Measurements from ENCODE around the gene PIP5K1A.

PIP5K1A gene

DNA sequence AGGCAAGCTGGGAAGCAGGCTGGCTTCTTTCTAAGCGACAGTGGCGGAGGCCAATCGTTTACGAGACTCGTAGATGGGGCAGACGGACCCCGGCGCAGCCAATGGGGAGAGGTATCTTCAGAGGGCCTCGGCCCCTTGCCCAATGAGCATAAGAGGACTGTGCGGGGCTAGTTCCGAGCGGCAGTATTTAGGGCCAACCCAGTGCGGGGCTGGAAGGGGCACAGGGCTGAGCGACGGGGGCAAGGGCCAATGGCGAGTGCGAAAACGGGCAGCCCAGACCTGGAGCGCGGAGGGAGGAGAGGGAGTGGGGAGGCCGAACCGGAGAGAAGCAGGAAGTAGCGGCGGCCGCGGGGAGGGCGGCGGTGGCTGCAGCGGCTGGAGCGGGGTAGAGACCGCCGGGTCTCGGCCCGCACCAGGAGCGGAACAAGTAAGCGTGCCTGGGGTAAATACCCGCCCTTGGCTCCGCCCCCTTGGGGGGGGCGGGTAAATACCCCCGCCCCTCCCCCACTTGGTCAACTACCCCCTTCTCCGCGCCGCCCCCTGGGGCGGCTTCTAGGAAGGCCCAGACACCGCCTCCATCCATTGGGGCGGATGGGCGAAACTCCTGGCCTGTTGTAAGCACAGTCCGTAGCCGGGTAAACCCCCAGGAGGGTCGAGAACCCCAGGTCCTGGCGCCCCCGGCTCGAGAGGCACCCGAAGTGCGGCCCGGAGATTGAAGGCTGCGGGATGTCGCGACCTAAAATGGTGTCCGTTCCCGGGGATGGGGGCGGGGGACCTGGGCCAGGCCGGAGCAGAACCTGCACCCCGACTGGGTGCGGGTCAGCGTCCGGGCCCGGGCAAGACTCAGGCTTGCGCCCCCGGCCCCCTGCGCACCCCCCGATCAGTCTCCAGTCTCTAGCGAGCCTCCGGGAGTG, 83.9 kb downstream of the PIP5K1A start, which contains the start of gene ZNF687:
ZNF687 (plus strand) TSS at position 331 of the 914 bp plus-strand sequence. CDS start 3,993 bp downstream, outside the sequence.
- Histone ChIP-seq H3K4me1 (ENCODE audit: control insufficient read depth, insufficient read depth, low read depth, low read length) (peaks cover 19% of the 10 kb centered on the region), H3K4me3 (ENCODE audit: insufficient read depth in 1 of 2, low read depth in 1 of 2, low read length in 2 of 2) (peak within 1 kb of the TSS; percentile 88 to 95), H2BK120ac (ENCODE audit: low read depth, low read length) (peak within 1 kb of the TSS; percentile 84), H3K18ac (ENCODE audit: low read depth in 1 of 2, low read length in 2 of 2) (peak within 1 kb of the TSS; percentile 97), H2AK5ac (ENCODE audit: low read length, severe bottlenecking) (peak within 1 kb of the TSS; percentile 36), H2BK15ac (ENCODE audit: low read depth, poor library complexity, severe bottlenecking) (peak within 1 kb of the TSS; percentile 62), H3K4ac (ENCODE audit: low read depth in 1 of 2, low read length in 2 of 2) (peak within 1 kb of the TSS; percentile 94 to 98), H3K23ac (ENCODE audit: low read length in 2 of 2) (peak within 1 kb of the TSS in 1 of 2 experiments; percentile 61), H2AFZ (ENCODE audit: low read depth, low read length) (peak within 1 kb of the TSS; percentile 83), H3K4me2 (ENCODE audit: low read length, poor library complexity, severe bottlenecking) (peak within 1 kb of the TSS; percentile 69), H3K36me3 (ENCODE audit: control insufficient read depth in 1 of 2, insufficient read depth in 2 of 2, low read depth in 1 of 2, low read length in 2 of 2) (peaks cover 19 to 22% of the 10 kb centered on the region in 2 experiments), H3K27me3 (ENCODE audit: control insufficient read depth in 1 of 2, insufficient read depth in 1 of 2, low read length in 2 of 2) (no peaks in the 10 kb centered on the region), H2BK5ac (ENCODE audit: low read depth, low read length, poor library complexity, severe bottlenecking) (peak within 1 kb of the TSS; percentile 79), H4K8ac (ENCODE audit: low read length) (peak within 1 kb of the TSS; percentile 92), H3K79me1 (replicated peaks; ENCODE audit: low read length, poor library complexity, severe bottlenecking) (peaks cover 6% of the 10 kb centered on the region), H3K9ac (ENCODE audit: low read length) (peak within 1 kb of the TSS; percentile 96), H3K27ac (ENCODE audit: low read length, poor library complexity, severe bottlenecking) (peak within 1 kb of the TSS; percentile 98), H4K91ac (ENCODE audit: low read length) (peak within 1 kb of the TSS; percentile 94), H2BK12ac (ENCODE audit: low read length in 2 of 2) (peak within 1 kb of the TSS; percentile 42 to 55), H3K14ac (ENCODE audit: low read length in 2 of 2) (peak within 1 kb of the TSS; percentile 47 to 89), H3K9me3 (ENCODE audit: control insufficient read depth, low read length) (no peaks in the 10 kb centered on the region)
- DNase-seq, result peak; percentile 100
- under 1% methylated on average over 61 of the region's 74 CpGs for WGBS

DNA sequence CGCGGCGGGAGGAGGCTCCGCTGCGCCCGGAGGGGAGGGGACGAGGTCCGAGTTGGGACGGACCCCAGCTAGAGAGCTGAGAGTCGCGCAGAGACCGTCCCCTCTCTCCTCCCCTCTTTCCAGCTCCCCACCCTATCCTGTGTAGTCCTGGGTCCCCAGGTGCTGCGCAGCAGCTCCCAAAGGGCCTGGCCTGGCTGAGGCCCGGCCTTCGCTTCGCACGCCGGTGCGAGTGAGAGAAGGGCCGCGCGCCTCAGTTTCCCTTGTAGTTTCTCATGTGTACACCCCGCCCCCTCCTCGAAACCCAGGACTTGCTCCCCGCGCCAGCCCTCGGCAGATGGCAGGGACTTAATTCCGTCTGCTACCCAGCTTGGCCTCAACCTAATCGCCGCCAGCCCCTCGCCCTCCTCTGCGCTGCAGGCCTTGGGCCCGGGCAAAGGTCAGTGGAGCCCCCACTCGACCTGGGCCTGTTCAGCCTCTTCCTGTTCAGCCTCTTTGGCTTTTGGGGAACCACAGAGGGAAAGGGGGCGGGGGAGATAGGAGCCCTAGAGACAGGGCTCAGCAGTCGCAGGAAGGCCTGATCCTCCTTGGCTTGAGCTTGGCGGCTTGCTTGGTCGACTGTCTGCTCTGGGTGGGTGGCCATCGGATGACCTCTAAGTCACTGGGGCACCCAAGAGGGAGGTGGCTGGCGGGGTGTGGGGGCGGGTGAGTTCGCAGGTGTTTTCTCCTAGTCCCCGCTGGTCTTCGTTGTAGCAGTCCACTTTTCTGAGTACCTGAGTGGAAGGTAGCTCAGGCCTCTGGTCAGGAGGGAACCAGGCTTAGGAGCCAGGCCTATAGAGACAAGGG, 84.8 kb downstream of the PIP5K1A start:
- Histone ChIP-seq H3K4me1 (ENCODE audit: control insufficient read depth, insufficient read depth, low read depth, low read length) (peaks cover 19% of the 10 kb centered on the region), H4K91ac (ENCODE audit: low read length) (peak overlapping the region; percentile 70), H3K14ac (ENCODE audit: low read length in 2 of 2) (peak overlapping the region; percentile 47 to 86), H3K36me3 (ENCODE audit: control insufficient read depth in 1 of 2, insufficient read depth in 2 of 2, low read depth in 1 of 2, low read length in 2 of 2) (peaks cover 27 to 31% of the 10 kb centered on the region in 2 experiments), H3K9ac (ENCODE audit: low read length) (peak overlapping the region; percentile 96), H2AFZ (ENCODE audit: low read depth, low read length) (no peak overlapping the region), H3K23ac (ENCODE audit: low read length in 2 of 2) (peak overlapping the region in 1 of 2 experiments; percentile 54), H3K9me3 (ENCODE audit: control insufficient read depth, low read length) (no peaks in the 10 kb centered on the region), H3K79me1 (replicated peaks; ENCODE audit: low read length, poor library complexity, severe bottlenecking) (peaks cover 15% of the 10 kb centered on the region), H3K18ac (ENCODE audit: low read depth in 1 of 2, low read length in 2 of 2) (peak overlapping the region; percentile 76 to 96), H4K8ac (ENCODE audit: low read length) (peak overlapping the region; percentile 92), H2BK12ac (ENCODE audit: low read length in 2 of 2) (no peak overlapping the region), H3K27me3 (ENCODE audit: control insufficient read depth in 1 of 2, insufficient read depth in 1 of 2, low read length in 2 of 2) (no peaks in the 10 kb centered on the region), H3K4ac (ENCODE audit: low read depth in 1 of 2, low read length in 2 of 2) (peak overlapping the region; percentile 93 to 94), H2AK5ac (ENCODE audit: low read length, severe bottlenecking) (peak overlapping the region; percentile 36), H3K4me2 (ENCODE audit: low read length, poor library complexity, severe bottlenecking) (peak overlapping the region; percentile 69), H2BK120ac (ENCODE audit: low read depth, low read length) (peak overlapping the region; percentile 84), H3K27ac (ENCODE audit: low read length, poor library complexity, severe bottlenecking) (peak overlapping the region; percentile 22), H2BK15ac (ENCODE audit: low read depth, poor library complexity, severe bottlenecking) (peak overlapping the region; percentile 62), H2BK5ac (ENCODE audit: low read depth, low read length, poor library complexity, severe bottlenecking) (no peak overlapping the region), H3K4me3 (ENCODE audit: insufficient read depth in 1 of 2, low read depth in 1 of 2, low read length in 2 of 2) (peak overlapping the region; percentile 84 to 95)
- peak; percentile 35 for DNase-seq
- 25% methylated on average over 34 of the region's 44 CpGs for WGBS

DNA sequence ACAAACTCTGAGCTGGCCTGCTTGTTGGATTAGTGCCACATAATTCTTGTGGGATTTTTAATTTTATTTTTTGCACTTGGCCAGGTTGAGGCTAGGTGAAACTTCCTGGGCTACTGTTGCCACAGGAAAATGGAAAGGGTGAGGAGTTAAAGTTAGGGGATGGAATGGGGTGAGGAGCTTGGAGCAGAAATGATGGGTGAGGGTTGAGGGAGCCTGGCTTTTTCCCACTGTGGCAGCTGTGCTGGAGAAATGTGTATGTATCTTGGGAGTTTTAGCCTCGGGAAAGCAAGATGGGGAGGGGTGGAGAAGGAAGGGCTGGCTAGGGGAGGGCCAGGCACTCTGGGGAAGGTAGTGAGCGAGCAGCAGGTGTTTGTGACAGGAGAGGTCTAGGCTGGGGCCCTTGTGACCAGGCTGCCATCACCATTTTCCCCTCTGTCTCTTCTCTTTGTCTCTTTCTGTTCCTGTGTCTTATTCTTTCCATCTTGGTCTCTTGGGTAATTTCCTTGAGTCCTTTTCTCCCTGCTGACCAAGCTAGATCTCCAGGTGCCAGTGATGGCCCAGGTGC, 85.7 kb downstream of the PIP5K1A start:
- Histone ChIP-seq H2AK5ac (ENCODE audit: low read length, severe bottlenecking) (no peak overlapping the region), H3K9me3 (ENCODE audit: control insufficient read depth, low read length) (no peaks in the 10 kb centered on the region), H3K79me1 (replicated peaks; ENCODE audit: low read length, poor library complexity, severe bottlenecking) (peaks cover 23% of the 10 kb centered on the region), H4K8ac (ENCODE audit: low read length) (no peak overlapping the region), H3K36me3 (ENCODE audit: control insufficient read depth in 1 of 2, insufficient read depth in 2 of 2, low read depth in 1 of 2, low read length in 2 of 2) (peaks cover 37 to 41% of the 10 kb centered on the region in 2 experiments), H3K4me3 (ENCODE audit: insufficient read depth in 1 of 2, low read depth in 1 of 2, low read length in 2 of 2) (peak overlapping the region in 1 of 2 experiments; percentile 95), H2BK5ac (ENCODE audit: low read depth, low read length, poor library complexity, severe bottlenecking) (no peak overlapping the region), H3K27me3 (ENCODE audit: control insufficient read depth in 1 of 2, insufficient read depth in 1 of 2, low read length in 2 of 2) (no peaks in the 10 kb centered on the region), H3K4ac (ENCODE audit: low read depth in 1 of 2, low read length in 2 of 2) (no peak overlapping the region), H3K4me1 (ENCODE audit: control insufficient read depth, insufficient read depth, low read depth, low read length) (peaks cover 21% of the 10 kb centered on the region), H3K23ac (ENCODE audit: low read length in 2 of 2) (peak overlapping the region in 1 of 2 experiments; percentile 66), H2BK12ac (ENCODE audit: low read length in 2 of 2) (no peak overlapping the region), H3K27ac (ENCODE audit: low read length, poor library complexity, severe bottlenecking) (no peak overlapping the region), H3K14ac (ENCODE audit: low read length in 2 of 2) (no peak overlapping the region), H2AFZ (ENCODE audit: low read depth, low read length) (no peak overlapping the region), H2BK15ac (ENCODE audit: low read depth, poor library complexity, severe bottlenecking) (no peak overlapping the region), H3K18ac (ENCODE audit: low read depth in 1 of 2, low read length in 2 of 2) (no peak overlapping the region), H3K9ac (ENCODE audit: low read length) (peak overlapping the region; percentile 96), H4K91ac (ENCODE audit: low read length) (no peak overlapping the region), H2BK120ac (ENCODE audit: low read depth, low read length) (no peak overlapping the region), H3K4me2 (ENCODE audit: low read length, poor library complexity, severe bottlenecking) (peak overlapping the region; percentile 69)
- 92% methylated on average over 2 of the region's 2 CpGs for WGBS
- DNase-seq, result no peak
